Hindlimb muscle (tissue), 1 donor: Measurements from ENCODE around the gene HNRNPH3. TPM values are rescaled to one million over a fixed set of nuclear protein-coding genes. Genes with fewer than 3 reads are reported as not detected.
A peak's percentile ranks its signal among the peaks of the same experiment; 100 is the strongest.
"Not testable (repeated sequence)": the region's sequence is repeated elsewhere in the genome, so short reads cannot be mapped to it uniquely, and the experiment has no call there.

Experiments used
- DNase-seq: peaks from one replicate; pipeline ENCODE4 v3.0.0-alpha.2; 2013
- polyA plus RNA-seq: library from polyadenylated mRNA; unstranded; fragments of 120-200 nt; gene quantifications from one replicate; pipeline ENCODE4 v1.2.1, GENCODE V29; 2013; ENCODE audit not compliant: insufficient read length

The HNRNPH3 gene
- 167 TPM for polyA plus RNA-seq

- DNase-seq, result peak; percentile 100
Observed at GRCh38 chr10:68331455-68332258, at the start of gene HNRNPH3. HNRNPH3 (plus strand) TSS chr10:68332064; CDS start chr10:68337222, 5,158 bp downstream.

GRCh38 chr10:68284062-68285001, 47.5 kb upstream of the HNRNPH3 start:
- DNase-seq, result no peak

- no peak for DNase-seq
Observed at GRCh38 chr10:68288717-68289116, 43.1 kb upstream of the HNRNPH3 start.

GRCh38 chr10:68290736-68291135, 41.1 kb upstream of the HNRNPH3 start:
- no peak for DNase-seq

GRCh38 chr10:68296843-68297663, 34.8 kb upstream of the HNRNPH3 start:
- peak; percentile 11 for DNase-seq

GRCh38 chr10:68301301-68301700, 30.6 kb upstream of the HNRNPH3 start:
- no peak for DNase-seq

- DNase-seq, result peak; percentile 29
Observed at GRCh38 chr10:68301790-68302502, 29.9 kb upstream of the HNRNPH3 start.

- no peak for DNase-seq
Observed at GRCh38 chr10:68302503-68302823, 29.4 kb upstream of the HNRNPH3 start.

GRCh38 chr10:68302871-68303270, 29.0 kb upstream of the HNRNPH3 start:
- no peak for DNase-seq

GRCh38 chr10:68303849-68304412, 27.9 kb upstream of the HNRNPH3 start:
- DNase-seq, result no peak

GRCh38 chr10:68305854-68306253, 26.0 kb upstream of the HNRNPH3 start:
- no peak for DNase-seq

- DNase-seq, result no peak
Observed at GRCh38 chr10:68310531-68310930, 21.3 kb upstream of the HNRNPH3 start.

- DNase-seq, result not testable (repeated sequence)
Observed at GRCh38 chr10:68314930-68315329, 16.9 kb upstream of the HNRNPH3 start.

- no peak for DNase-seq
Observed at GRCh38 chr10:68315582-68315981, 16.3 kb upstream of the HNRNPH3 start.

- no peak for DNase-seq
Observed at GRCh38 chr10:68318331-68319059, 13.4 kb upstream of the HNRNPH3 start.

GRCh38 chr10:68324396-68324795, 7.5 kb upstream of the HNRNPH3 start:
- DNase-seq, result not testable (repeated sequence)

- DNase-seq, result peak; percentile 50
Observed at GRCh38 chr10:68327889-68328786, 3.7 kb upstream of the HNRNPH3 start.

GRCh38 chr10:68329506-68329861, 2.4 kb upstream of the HNRNPH3 start:
- no peak for DNase-seq

- DNase-seq, result peak; percentile 63
Observed at GRCh38 chr10:68330852-68331454, 911 bp upstream of the HNRNPH3 start.
